ENCODE results near the gene UGGT2. TPM values are rescaled to one million over a fixed set of nuclear protein-coding genes. Genes with fewer than 3 reads are reported as not detected.

Gene UGGT2
- total and polyA plus RNA-seq, 7 donors: 2.1 to 7.2 (median 4.3) TPM

DNA sequence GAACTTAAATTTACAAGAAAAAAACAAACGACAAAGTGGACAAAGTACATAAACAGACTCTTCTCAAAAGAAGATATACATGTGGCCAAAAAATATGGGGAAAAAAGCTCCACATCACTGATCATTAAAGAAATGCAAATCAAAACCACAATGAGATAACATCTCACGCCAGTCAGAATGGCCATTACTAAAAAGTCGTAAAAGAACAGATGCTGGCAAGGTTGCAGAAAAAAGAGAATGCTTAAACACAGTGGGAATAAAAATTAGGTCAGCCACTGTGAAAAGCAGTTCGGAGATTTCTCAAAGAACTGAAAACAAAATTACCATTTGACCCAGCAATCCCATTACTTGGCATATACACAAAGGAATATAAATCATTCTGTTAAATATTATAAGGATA, 132.7 kb downstream of the UGGT2 start:
- no peaks in the 10 kb centered on the region for H3K27me3 ChIP-seq (ENCODE audit: insufficient read depth in 3 of 3, low read length in 2 of 3)
- no peaks in the 10 kb centered on the region for H3K4me1 ChIP-seq
- no peak for ATAC-seq
- H3K27ac ChIP-seq: no peak overlapping the region
- H3K4me3 ChIP-seq: no peak overlapping the region
- TF ChIP-seq, protein P1, sequence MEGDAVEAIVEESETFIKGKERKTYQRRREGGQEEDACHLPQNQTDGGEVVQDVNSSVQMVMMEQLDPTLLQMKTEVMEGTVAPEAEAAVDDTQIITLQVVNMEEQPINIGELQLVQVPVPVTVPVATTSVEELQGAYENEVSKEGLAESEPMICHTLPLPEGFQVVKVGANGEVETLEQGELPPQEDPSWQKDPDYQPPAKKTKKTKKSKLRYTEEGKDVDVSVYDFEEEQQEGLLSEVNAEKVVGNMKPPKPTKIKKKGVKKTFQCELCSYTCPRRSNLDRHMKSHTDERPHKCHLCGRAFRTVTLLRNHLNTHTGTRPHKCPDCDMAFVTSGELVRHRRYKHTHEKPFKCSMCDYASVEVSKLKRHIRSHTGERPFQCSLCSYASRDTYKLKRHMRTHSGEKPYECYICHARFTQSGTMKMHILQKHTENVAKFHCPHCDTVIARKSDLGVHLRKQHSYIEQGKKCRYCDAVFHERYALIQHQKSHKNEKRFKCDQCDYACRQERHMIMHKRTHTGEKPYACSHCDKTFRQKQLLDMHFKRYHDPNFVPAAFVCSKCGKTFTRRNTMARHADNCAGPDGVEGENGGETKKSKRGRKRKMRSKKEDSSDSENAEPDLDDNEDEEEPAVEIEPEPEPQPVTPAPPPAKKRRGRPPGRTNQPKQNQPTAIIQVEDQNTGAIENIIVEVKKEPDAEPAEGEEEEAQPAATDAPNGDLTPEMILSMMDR (IDR thresholded peaks at IDR 0.05): no peak
- DNase-seq: no peak
- H3K9me3 ChIP-seq: no peaks in the 10 kb centered on the region
- H3K36me3 ChIP-seq (ENCODE audit: insufficient read depth in 1 of 2, low read depth in 1 of 2): peaks cover 0 to 5% of the 10 kb centered on the region in 2 donors
- intact Hi-C loops (cut with DNase I): no loop called here
- WGBS, 3 donors: 89 to 93% (median 90%) methylated on average over 4 of the region's 4 CpGs

DNA sequence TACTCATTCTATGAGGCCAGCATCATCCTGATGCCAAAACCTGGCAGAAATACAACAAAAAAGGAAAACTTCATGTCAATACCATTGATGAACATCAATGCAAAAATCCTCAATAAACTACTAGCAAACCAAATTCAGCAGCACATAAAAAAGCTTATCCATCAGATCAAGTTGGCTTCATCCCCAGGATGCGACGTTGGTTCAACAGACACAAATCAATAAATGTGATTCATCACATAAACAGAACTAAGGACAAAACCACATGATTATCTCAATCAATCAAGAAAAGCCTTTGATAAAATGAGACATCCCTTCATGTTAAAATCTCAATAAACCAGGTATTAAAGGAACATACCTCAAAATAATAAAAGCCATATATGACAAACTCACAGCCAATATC, 134.3 kb downstream of the UGGT2 start:
- 94 to 98% (median 98%) methylated on average over 2 of the region's 2 CpGs for WGBS, 3 donors
- no peaks in the 10 kb centered on the region for H3K4me1 ChIP-seq
- H3K36me3 ChIP-seq (ENCODE audit: insufficient read depth in 1 of 2, low read depth in 1 of 2): no peaks in the 10 kb centered on the region
- H3K27me3 ChIP-seq (ENCODE audit: insufficient read depth in 3 of 3, low read length in 2 of 3): no peaks in the 10 kb centered on the region
- no peaks in the 10 kb centered on the region for H3K9me3 ChIP-seq
- TF ChIP-seq, protein P1 (IDR thresholded peaks at IDR 0.05): no peak
- DNase-seq: no peak
- H3K4me3 ChIP-seq: no peak overlapping the region
- H3K27ac ChIP-seq: no peak overlapping the region
- no peak for ATAC-seq
- intact Hi-C loops (cut with DNase I): no loop called here

DNA sequence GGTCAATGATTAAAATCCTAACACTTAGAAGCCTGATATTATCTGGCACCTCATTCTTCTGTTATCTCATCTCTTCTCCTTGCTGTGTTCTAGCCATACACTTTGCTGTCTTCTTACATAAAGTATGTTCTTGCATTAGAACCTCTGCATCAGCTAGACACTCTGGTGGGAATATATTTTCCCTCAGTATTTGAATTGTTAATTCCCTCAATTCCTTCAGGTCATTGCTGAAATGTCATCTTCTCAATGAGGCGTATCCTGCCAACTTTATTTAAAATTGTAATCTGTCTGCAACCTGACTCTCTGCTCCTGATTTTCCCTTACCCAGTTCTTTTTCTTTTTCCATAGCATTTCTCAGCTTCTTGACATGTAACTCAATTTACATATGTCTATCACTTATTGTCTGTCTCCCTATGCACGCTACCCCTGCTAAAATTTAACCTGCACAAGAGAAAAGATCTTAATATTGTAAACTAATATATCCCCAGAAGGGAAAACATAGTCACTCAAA, 138.2 kb downstream of the UGGT2 start:
- Histone ChIP-seq H3K27me3 (ENCODE audit: insufficient read depth in 3 of 3, low read length in 2 of 3) (no peaks in the 10 kb centered on the region), H3K4me3 (no peak overlapping the region), H3K9me3 (no peaks in the 10 kb centered on the region), H3K27ac (no peak overlapping the region), H3K4me1 (no peaks in the 10 kb centered on the region), H3K36me3 (ENCODE audit: insufficient read depth in 1 of 2, low read depth in 1 of 2) (no peaks in the 10 kb centered on the region)
- TF ChIP-seq, protein P1 (IDR thresholded peaks at IDR 0.05): no peak
- intact Hi-C loops (cut with DNase I): no loop called here
- WGBS, 3 donors: 93 to 98% (median 97%) methylated on average over 2 of the region's 2 CpGs
- ATAC-seq (no peak), DNase-seq (no peak)

DNA sequence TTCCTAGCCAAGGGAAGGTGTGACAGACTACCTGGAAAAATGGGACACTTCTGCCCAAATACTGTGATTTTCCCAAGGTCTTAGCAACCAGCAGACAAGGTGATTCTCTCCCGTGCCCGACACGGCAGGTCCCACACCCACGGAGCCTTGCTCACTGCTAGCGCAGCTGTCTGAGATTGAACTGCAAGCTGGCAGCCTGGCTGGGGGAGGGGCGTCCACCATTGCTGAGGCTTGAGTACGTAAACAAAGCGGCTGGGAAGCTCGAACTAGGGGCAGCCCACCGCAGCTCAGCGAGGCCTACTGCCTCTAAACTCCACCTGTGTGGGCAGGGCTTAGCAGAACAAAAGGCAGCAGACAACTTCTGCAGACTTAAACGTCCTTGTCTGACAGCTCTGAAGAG, 146.2 kb downstream of the UGGT2 start:
- Histone ChIP-seq H3K9me3 (peaks cover 4% of the 10 kb centered on the region), H3K27ac (no peak overlapping the region), H3K27me3 (ENCODE audit: insufficient read depth in 3 of 3, low read length in 2 of 3) (no peaks in the 10 kb centered on the region), H3K36me3 (ENCODE audit: insufficient read depth in 1 of 2, low read depth in 1 of 2) (no peaks in the 10 kb centered on the region), H3K4me1 (no peaks in the 10 kb centered on the region), H3K4me3 (no peak overlapping the region)
- intact Hi-C loops (cut with DNase I): no loop called here
- ATAC-seq (no peak), DNase-seq (no peak)
- TF ChIP-seq, protein P1 (IDR thresholded peaks at IDR 0.05): no peak
- WGBS, 3 donors: 91 to 94% (median 93%) methylated on average over 12 of the region's 12 CpGs

DNA sequence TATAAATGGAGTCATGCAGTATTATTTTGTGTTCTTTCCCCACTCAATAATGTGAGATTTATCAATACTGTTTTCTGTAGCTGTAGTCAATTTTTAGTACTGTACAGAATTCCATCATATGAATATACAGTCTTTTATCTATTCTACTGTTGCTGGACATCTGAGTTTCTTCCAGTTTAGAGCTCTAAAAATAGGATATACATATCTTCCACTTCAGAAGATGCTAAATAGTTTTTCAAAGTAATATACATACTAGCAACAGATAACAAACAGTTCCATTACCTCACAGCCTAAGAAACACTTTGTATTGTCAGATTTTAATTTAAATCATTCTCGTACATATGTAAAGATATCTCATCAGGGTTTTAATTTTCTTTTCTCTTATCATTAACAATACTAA, 149.6 kb downstream of the UGGT2 start:
- H3K9me3 ChIP-seq: peaks cover 4% of the 10 kb centered on the region
- H3K36me3 ChIP-seq (ENCODE audit: insufficient read depth in 1 of 2, low read depth in 1 of 2): no peaks in the 10 kb centered on the region
- no peaks in the 10 kb centered on the region for H3K27me3 ChIP-seq (ENCODE audit: insufficient read depth in 3 of 3, low read length in 2 of 3)
- no peak overlapping the region for H3K27ac ChIP-seq
- H3K4me3 ChIP-seq: no peak overlapping the region
- ATAC-seq (no peak), DNase-seq (no peak)
- TF ChIP-seq, protein P1 (IDR thresholded peaks at IDR 0.05): no peak
- 94 to 97% (median 96%) methylated on average over 1 of the region's 1 CpG for WGBS, 3 donors
- no peaks in the 10 kb centered on the region for H3K4me1 ChIP-seq
- intact Hi-C loops (cut with DNase I): no loop called here

All from psoas muscle (tissue), 8 donors.